Neural cell (in vitro differentiated cells): ENCODE measurements around the gene CEP295NL. TPM values are rescaled to one million over a fixed set of nuclear protein-coding genes. Genes with fewer than 3 reads are reported as not detected.

Experiments used
- H2AFZ ChIP-seq: fragments of 200-600, 300-800 bp; sonication (generic), shearing (Covaris generic); 2 replicates; pipeline ENCODE4 v1.6.0; 2014; ENCODE audit warnings: low read depth, mild to moderate bottlenecking, antibody characterized with exemption, low read length, moderate library complexity
- H3F3A ChIP-seq: fragments of 200-600 bp; shearing (Covaris generic); 2 replicates; pipeline ENCODE4 v1.6.1; 2016; ENCODE audit warnings: mild to moderate bottlenecking, moderate library complexity, mixed read lengths, antibody characterized with exemption, low read length; ENCODE audit not compliant: insufficient read depth, poor library complexity, severe bottlenecking
- H3K27ac ChIP-seq: fragments of 200-600, 300-800 bp; sonication (generic), shearing (Covaris generic); 2 replicates; pipeline ENCODE4 v1.5.1; 2014; ENCODE audit warnings: mild to moderate bottlenecking, low read length, moderate library complexity
- H3K27me3 ChIP-seq: fragments of 300-800, 200-600 bp; sonication (generic), shearing (Covaris generic); 2 replicates; pipeline ENCODE4 v1.6.0; 2014; ENCODE audit warnings: mild to moderate bottlenecking, low read depth, low read length, moderate library complexity; ENCODE audit not compliant: insufficient read depth
- H3K36me3 ChIP-seq: fragments of 300-800, 200-600 bp; sonication (generic), shearing (Covaris generic); 2 replicates; pipeline ENCODE4 v1.5.1; 2014; ENCODE audit warnings: mild to moderate bottlenecking, antibody characterized with exemption, low read length, moderate library complexity; ENCODE audit not compliant: insufficient read depth
- H3K4me2 ChIP-seq: fragments of 300-800, 200-600 bp; sonication (generic), shearing (Covaris generic); 2 replicates; pipeline ENCODE4 v1.6.0; 2014; ENCODE audit warnings: mild to moderate bottlenecking, low read length
- H3K4me3 ChIP-seq: fragments of 300-800, 200-600 bp; sonication (generic), shearing (Covaris generic); 2 replicates; pipeline ENCODE4 v1.5.1; 2014; ENCODE audit warnings: mild to moderate bottlenecking, low read length, moderate library complexity
- H3K79me2 ChIP-seq: fragments of 200-600 bp; shearing (Covaris generic); replicated peaks from 2 replicates; pipeline ENCODE4 v1.6.0; 2014; ENCODE audit warnings: mild to moderate bottlenecking, low read length, moderate library complexity; ENCODE audit not compliant: insufficient read depth
- H3K9ac ChIP-seq: fragments of 300-800, 200-600 bp; sonication (generic), shearing (Covaris generic); 2 replicates; pipeline ENCODE4 v1.6.1; 2016; ENCODE audit warnings: mild to moderate bottlenecking, low read length, mixed read lengths
- H3K9me2 ChIP-seq: fragments of 200-600 bp; shearing (Covaris generic); 2 replicates; pipeline ENCODE4 v1.6.1; 2016; ENCODE audit warnings: mild to moderate bottlenecking, low read length, mixed read lengths; ENCODE audit not compliant: insufficient read depth
- H3K9me3 ChIP-seq: fragments of 200-600, 300-800 bp; sonication (generic), shearing (Covaris generic); 2 replicates; pipeline ENCODE4 v1.6.1; 2016; ENCODE audit warnings: mild to moderate bottlenecking, mixed run types, low read length, moderate library complexity, mixed read lengths
- H4K20me1 ChIP-seq: fragments of 200-600 bp; shearing (Covaris generic); 2 replicates; pipeline ENCODE4 v1.6.1; 2016; ENCODE audit warnings: mild to moderate bottlenecking, mixed run types; ENCODE audit not compliant: insufficient read depth
- CTCF ChIP-seq: fragments of 450-650 bp; IDR thresholded peaks from 2 replicates; pipeline ENCODE4 v1.5.1; 2014; ENCODE audit warnings: antibody characterized with exemption, mild to moderate bottlenecking, moderate library complexity; ENCODE audit not compliant: poor library complexity, severe bottlenecking
- EP300 ChIP-seq: fragments of 450-650 bp; conservative IDR thresholded peaks from 2 replicates; pipeline ENCODE4 v1.6.1; 2014; ENCODE audit warnings: antibody characterized with exemption, mild to moderate bottlenecking, moderate library complexity; ENCODE audit not compliant: poor library complexity, severe bottlenecking
- EZH2 ChIP-seq: fragments of 200-600, 300-800 bp; shearing (Covaris generic), sonication (generic); IDR thresholded peaks from 2 replicates; pipeline ENCODE4 v1.6.1; 2014; ENCODE audit warnings: antibody characterized with exemption, low read length, borderline replicate concordance, mild to moderate bottlenecking; ENCODE audit not compliant: insufficient read depth, poor library complexity, severe bottlenecking
- MXI1 ChIP-seq: fragments of 450-650 bp; conservative IDR thresholded peaks from 2 replicates; pipeline ENCODE4 v1.6.1; 2014; ENCODE audit warnings: antibody characterized with exemption, mild to moderate bottlenecking; ENCODE audit not compliant: poor library complexity, severe bottlenecking
- RAD21 ChIP-seq: fragments of 450-650 bp; conservative IDR thresholded peaks from 2 replicates; pipeline ENCODE4 v1.6.1; 2014; ENCODE audit warnings: antibody characterized with exemption, mild to moderate bottlenecking, moderate library complexity
- REST ChIP-seq: IDR thresholded peaks from 2 replicates; pipeline ENCODE4 v1.6.1; 2012; ENCODE audit warnings: borderline replicate concordance
- SMC3 ChIP-seq: fragments of 450-650 bp; conservative IDR thresholded peaks from 2 replicates; pipeline ENCODE4 v1.6.1; 2014; ENCODE audit warnings: antibody characterized with exemption, mild to moderate bottlenecking, moderate library complexity; ENCODE audit not compliant: poor library complexity
- TAF1 ChIP-seq: IDR thresholded peaks from 2 replicates; pipeline ENCODE4 v1.6.1; 2012; ENCODE audit warnings: low read depth
- polyA plus RNA-seq: library from polyadenylated mRNA; depleted of rRNA; stranded (reverse); fragments of >200 nt; gene quantifications from 2 replicates; pipeline ENCODE4 v1.2.3, GENCODE V29; 2014

The CEP295NL gene
- polyA plus RNA-seq, 1 donor from 2014 or later: not detected

DNA sequence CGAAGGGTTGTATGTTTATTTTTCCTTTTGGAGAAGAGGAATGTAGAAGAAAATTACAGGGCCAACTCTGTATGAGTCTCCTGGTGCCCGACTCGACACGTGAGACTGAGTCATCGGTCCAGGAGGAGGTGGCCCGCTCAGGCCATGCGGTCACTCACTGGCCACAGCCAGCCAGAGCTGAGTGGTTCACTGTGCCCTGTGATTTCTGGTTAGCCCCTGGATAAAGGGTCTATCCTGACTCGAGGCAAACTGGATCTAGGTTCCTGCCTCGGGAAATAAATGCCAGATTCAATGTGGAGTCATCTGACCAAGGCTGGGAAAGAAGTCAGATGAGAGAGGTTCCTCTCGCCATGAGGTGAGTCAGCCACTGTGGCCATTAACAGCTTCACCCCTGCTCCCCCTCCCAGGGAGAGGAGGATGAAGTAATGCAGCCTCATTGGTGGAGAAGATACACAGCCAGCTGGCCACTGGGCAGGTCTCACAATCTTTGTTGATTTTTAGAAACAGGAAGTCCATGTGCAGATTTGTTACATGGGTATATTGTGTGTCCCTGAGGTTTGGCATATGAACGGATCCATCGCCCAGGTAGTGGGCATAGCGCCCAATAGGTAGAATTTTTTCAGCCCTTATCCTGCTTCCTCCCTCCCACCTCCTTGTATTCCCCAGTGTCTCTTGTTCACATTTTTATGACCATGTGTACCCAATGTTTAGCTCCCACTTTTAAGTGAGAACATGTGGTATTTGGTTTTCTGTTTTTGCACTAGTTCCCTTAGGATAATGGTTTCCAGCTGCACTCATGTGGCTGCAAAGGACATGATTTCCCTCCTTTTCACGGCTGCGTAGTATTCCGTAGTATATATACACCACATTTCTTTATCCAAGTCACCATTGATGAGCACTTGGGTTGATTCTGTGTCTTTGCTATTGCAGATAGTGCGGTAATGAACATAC is 40.7 kb downstream of the CEP295NL start:
- no peak overlapping the region for H2AFZ ChIP-seq
- H3K9me2 ChIP-seq: no peaks in the 10 kb centered on the region
- H3K79me2 ChIP-seq: no peaks in the 10 kb centered on the region
- H3K27ac ChIP-seq: no peak overlapping the region
- H3K9ac ChIP-seq: no peak overlapping the region
- no peak overlapping the region for H3K4me3 ChIP-seq
- no peaks in the 10 kb centered on the region for H3K36me3 ChIP-seq
- no peaks in the 10 kb centered on the region for H3K27me3 ChIP-seq
- no peak overlapping the region for H3K4me2 ChIP-seq
- no peaks in the 10 kb centered on the region for H3F3A ChIP-seq
- no peak for TF ChIP-seq SMC3
- TF ChIP-seq MXI1: no peak
- TF ChIP-seq REST: no peak
- TF ChIP-seq RAD21: no peak
- no peak for TF ChIP-seq EP300
- no peaks in the 10 kb centered on the region for H4K20me1 ChIP-seq
- H3K9me3 ChIP-seq: no peaks in the 10 kb centered on the region

DNA sequence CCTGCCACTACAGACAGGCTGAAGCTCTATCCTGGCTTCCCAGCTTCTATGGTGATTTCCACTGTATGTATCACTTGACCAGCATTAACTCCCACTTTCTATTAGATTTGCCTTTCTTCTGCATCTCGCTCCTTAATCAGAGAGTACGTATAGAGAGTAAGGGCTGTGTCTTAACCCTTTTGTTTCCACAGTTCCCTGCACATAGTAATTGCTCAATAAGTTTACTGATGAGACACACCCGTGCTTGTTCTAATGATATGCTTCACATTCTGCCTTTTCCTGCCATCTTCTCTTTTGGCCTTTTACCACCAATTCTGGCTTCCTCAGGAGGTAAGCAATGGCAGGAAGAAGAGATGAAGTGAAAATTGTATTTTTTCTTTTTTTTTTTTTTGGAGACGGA is 41.8 kb downstream of the CEP295NL start:
- no peaks in the 10 kb centered on the region for H3K9me3 ChIP-seq
- H3K9ac ChIP-seq: no peak overlapping the region
- H3K27me3 ChIP-seq: no peaks in the 10 kb centered on the region
- no peak overlapping the region for H3K4me3 ChIP-seq
- no peak overlapping the region for H3K27ac ChIP-seq
- H3K4me2 ChIP-seq: no peak overlapping the region
- no peak overlapping the region for H2AFZ ChIP-seq
- no peaks in the 10 kb centered on the region for H3K9me2 ChIP-seq
- no peaks in the 10 kb centered on the region for H3K36me3 ChIP-seq
- TF ChIP-seq SMC3: no peak
- TF ChIP-seq TAF1: no peak
- no peak for TF ChIP-seq EZH2
- no peak for TF ChIP-seq RAD21
- no peak for TF ChIP-seq CTCF
- no peaks in the 10 kb centered on the region for H3K79me2 ChIP-seq
- H4K20me1 ChIP-seq: no peaks in the 10 kb centered on the region
- no peaks in the 10 kb centered on the region for H3F3A ChIP-seq
